OCI-M2 (cell line): ENCODE measurements around the gene KRT7.

Experiments used
- DNase-seq: peaks from one replicate; lab custom pipeline; 2025; ENCODE audit not compliant: unreplicated experiment; lab: John Stamatoyannopoulos, UW

Gene KRT7

GRCh38 chr12:52211716-52212585 is 21.1 kb upstream of the KRT7 start:
- no peak for DNase-seq

- DNase-seq = no peak
Observed at GRCh38 chr12:52212701-52213563, 20.1 kb upstream of the KRT7 start.

GRCh38 chr12:52213564-52214420 is 19.3 kb upstream of the KRT7 start:
- no peak for DNase-seq

GRCh38 chr12:52214421-52214802 is 18.6 kb upstream of the KRT7 start:
- DNase-seq = no peak

GRCh38 chr12:52215587-52216031 is 17.4 kb upstream of the KRT7 start:
- DNase-seq = no peak

GRCh38 chr12:52216100-52216499 is 16.9 kb upstream of the KRT7 start:
- no peak for DNase-seq

- no peak for DNase-seq
Observed at GRCh38 chr12:52216807-52217206, 16.2 kb upstream of the KRT7 start.

- DNase-seq = no peak
Observed at GRCh38 chr12:52217223-52217622, 15.8 kb upstream of the KRT7 start.

- DNase-seq = no peak
Observed at GRCh38 chr12:52218001-52218400, 15.0 kb upstream of the KRT7 start.

- DNase-seq = no peak
Observed at GRCh38 chr12:52220477-52220876, 12.6 kb upstream of the KRT7 start.

GRCh38 chr12:52221070-52221781 is 11.8 kb upstream of the KRT7 start:
- no peak for DNase-seq

- no peak for DNase-seq
Observed at GRCh38 chr12:52221912-52222457, 11.1 kb upstream of the KRT7 start.

- no peak for DNase-seq
Observed at GRCh38 chr12:52222692-52223091, 10.4 kb upstream of the KRT7 start.

- no peak for DNase-seq
Observed at GRCh38 chr12:52223406-52224039, 9.5 kb upstream of the KRT7 start.

GRCh38 chr12:52224151-52224550 is 8.9 kb upstream of the KRT7 start:
- DNase-seq = no peak

- no peak for DNase-seq
Observed at GRCh38 chr12:52225752-52226151, 7.3 kb upstream of the KRT7 start.

GRCh38 chr12:52226446-52226845 is 6.6 kb upstream of the KRT7 start:
- no peak for DNase-seq

GRCh38 chr12:52227606-52228166 is 5.4 kb upstream of the KRT7 start:
- no peak for DNase-seq

- DNase-seq = no peak
Observed at GRCh38 chr12:52228366-52228765, 4.7 kb upstream of the KRT7 start.
